ENCODE measurements around the gene VPS25. TPM values are rescaled to one million over a fixed set of nuclear protein-coding genes. Genes with fewer than 3 reads are reported as not detected.

The VPS25 gene
- polyA plus RNA-seq, 3 donors, result 87.8 to 95.9 (median 90.9) TPM

DNA sequence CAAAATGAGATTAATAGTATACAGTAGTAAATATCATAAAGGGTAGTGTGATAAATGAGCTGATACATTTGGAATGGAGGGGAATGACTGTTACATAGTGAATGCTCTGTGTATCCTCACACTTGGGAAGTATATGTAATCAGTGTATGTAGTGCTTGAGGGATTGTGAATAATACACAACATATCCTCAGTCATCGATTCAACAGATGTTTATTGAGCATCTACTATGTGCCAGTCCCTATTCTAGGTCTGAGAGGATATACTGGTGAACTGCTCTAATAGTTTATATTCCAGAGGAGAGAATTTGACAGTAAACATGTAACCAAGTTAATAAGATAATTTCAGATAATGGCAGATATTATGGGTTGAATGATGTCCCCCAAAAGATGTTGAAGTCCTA, 54.2 kb downstream of the VPS25 start:
- DNase-seq, result no peak

Other genes with a start within 250 kb of the VPS25 start
- gene NAGLU, start 237.2 kb upstream of the VPS25 start, polyA plus RNA-seq (ENCODE audit: insufficient read length in 3 of 3), result 10 to 100 TPM; 27.3 to 29.5 (median 29.5) TPM
- 1 to 10 TPM; 5.3 to 6.2 (median 5.8) TPM for gene HSD17B1, start 220.5 kb upstream of the VPS25 start, polyA plus RNA-seq (ENCODE audit: insufficient read length in 3 of 3)
- 10 to 100 TPM; 62.1 to 66.7 (median 63.9) TPM for gene COASY, start 211.3 kb upstream of the VPS25 start, polyA plus RNA-seq (ENCODE audit: insufficient read length in 3 of 3)
- gene MLX, start 206.3 kb upstream of the VPS25 start, polyA plus RNA-seq (ENCODE audit: insufficient read length in 3 of 3), result 10 to 100 TPM; 35.1 to 38.2 (median 35.6) TPM
- gene PSMC3IP, start 195.7 kb upstream of the VPS25 start, polyA plus RNA-seq (ENCODE audit: insufficient read length in 3 of 3), result 10 to 100 TPM; 18.4 to 23.7 (median 21.6) TPM
- 10 to 100 TPM; 40.4 to 64.2 (median 60.5) TPM for gene RETREG3, start 164.1 kb upstream of the VPS25 start, polyA plus RNA-seq (ENCODE audit: insufficient read length in 3 of 3)
- gene TUBG1, start 163.8 kb upstream of the VPS25 start, polyA plus RNA-seq (ENCODE audit: insufficient read length in 3 of 3), result 10 to 100 TPM; 58.0 to 66.8 (median 60.2) TPM
- 10 to 100 TPM; 25.1 to 42.7 (median 38.7) TPM for gene TUBG2, start 114.2 kb upstream of the VPS25 start, polyA plus RNA-seq (ENCODE audit: insufficient read length in 3 of 3)
- gene PLEKHH3, start 96.5 kb upstream of the VPS25 start, polyA plus RNA-seq (ENCODE audit: insufficient read length in 3 of 3), result 10 to 100 TPM; 17.5 to 20.2 (median 19.9) TPM
- gene CCR10, start 91.6 kb upstream of the VPS25 start, polyA plus RNA-seq (ENCODE audit: insufficient read length in 3 of 3), result 1 to 10 TPM; 1.5 to 2.7 (median 2.2) TPM
- gene CNTNAP1, start 90.9 kb upstream of the VPS25 start, polyA plus RNA-seq (ENCODE audit: insufficient read length in 3 of 3), result 1 to 10 TPM; 8.7 to 9.5 (median 9.4) TPM
- gene EZH1, start 28.4 kb upstream of the VPS25 start, polyA plus RNA-seq (ENCODE audit: insufficient read length in 3 of 3), result 10 to 100 TPM; 37.8 to 69.6 (median 57.9) TPM
- gene RAMP2, start 12.2 kb upstream of the VPS25 start, polyA plus RNA-seq (ENCODE audit: insufficient read length in 3 of 3), result 100 to 1,000 TPM in 1 of 3 donors, 10 to 100 TPM in 2; 83.1 to 113 (median 87.2) TPM
- 10 to 100 TPM in 1 of 3 donors, 1 to 10 TPM in 2; 9.1 to 13.8 (median 9.3) TPM for gene WNK4, start 7.2 kb downstream of the VPS25 start, polyA plus RNA-seq (ENCODE audit: insufficient read length in 3 of 3)
- 100 to 1,000 TPM; 155 to 187 (median 161) TPM for gene COA3, start 25.3 kb downstream of the VPS25 start, polyA plus RNA-seq (ENCODE audit: insufficient read length in 3 of 3)
- 1 to 10 TPM; 1.3 to 3.9 (median 3.3) TPM for gene CNTD1, start 25.4 kb downstream of the VPS25 start, polyA plus RNA-seq (ENCODE audit: insufficient read length in 3 of 3)
- 10 to 100 TPM; 64.9 to 82.2 (median 72.0) TPM for gene BECN1, start 50.8 kb downstream of the VPS25 start, polyA plus RNA-seq (ENCODE audit: insufficient read length in 3 of 3)
- gene PSME3, start 59.9 kb downstream of the VPS25 start, polyA plus RNA-seq (ENCODE audit: insufficient read length in 3 of 3), result 10 to 100 TPM; 97.6 to 99.2 (median 98.5) TPM
- 1 to 10 TPM; 1.1 to 2.2 (median 1.6) TPM for gene AOC2, start 71.1 kb downstream of the VPS25 start, polyA plus RNA-seq (ENCODE audit: insufficient read length in 3 of 3)
- gene AOC3, start 77.8 kb downstream of the VPS25 start, polyA plus RNA-seq (ENCODE audit: insufficient read length in 3 of 3), result 1 to 10 TPM; 5.4 to 6.2 (median 5.5) TPM
- gene G6PC1, start 127.3 kb downstream of the VPS25 start, polyA plus RNA-seq (ENCODE audit: insufficient read length in 3 of 3), result 1 to 10 TPM; 4.7 to 9.1 (median 8.6) TPM
- 10 to 100 TPM; 54.0 to 79.0 (median 77.8) TPM for gene AARSD1, start 191.0 kb downstream of the VPS25 start, polyA plus RNA-seq (ENCODE audit: insufficient read length in 3 of 3)
- gene PTGES3L, start 206.6 kb downstream of the VPS25 start, polyA plus RNA-seq (ENCODE audit: insufficient read length in 3 of 3), result 1 to 10 TPM; 1.1 to 2.6 (median 2.3) TPM
- 10 to 100 TPM; 15.4 to 19.1 (median 16.2) TPM for gene RUNDC1, start 207.1 kb downstream of the VPS25 start, polyA plus RNA-seq (ENCODE audit: insufficient read length in 3 of 3)
- 1,000 to 10,000 TPM; 1,225 to 1,560 (median 1,448) TPM for gene RPL27, start 225.0 kb downstream of the VPS25 start, polyA plus RNA-seq (ENCODE audit: insufficient read length in 3 of 3)
- 10 to 100 TPM; 10.3 to 13.4 (median 11.2) TPM for gene IFI35, start 233.3 kb downstream of the VPS25 start, polyA plus RNA-seq (ENCODE audit: insufficient read length in 3 of 3)
- 100 to 1,000 TPM; 126 to 138 (median 131) TPM for gene VAT1, start 248.9 kb downstream of the VPS25 start, polyA plus RNA-seq (ENCODE audit: insufficient read length in 3 of 3)

All from renal pelvis (tissue), 4 donors.